ENCODE results near the gene ME1.
"Not testable (repeated sequence)": the region's sequence is repeated elsewhere in the genome, so short reads cannot be mapped to it uniquely, and the experiment has no call there.

ME1 gene

DNA sequence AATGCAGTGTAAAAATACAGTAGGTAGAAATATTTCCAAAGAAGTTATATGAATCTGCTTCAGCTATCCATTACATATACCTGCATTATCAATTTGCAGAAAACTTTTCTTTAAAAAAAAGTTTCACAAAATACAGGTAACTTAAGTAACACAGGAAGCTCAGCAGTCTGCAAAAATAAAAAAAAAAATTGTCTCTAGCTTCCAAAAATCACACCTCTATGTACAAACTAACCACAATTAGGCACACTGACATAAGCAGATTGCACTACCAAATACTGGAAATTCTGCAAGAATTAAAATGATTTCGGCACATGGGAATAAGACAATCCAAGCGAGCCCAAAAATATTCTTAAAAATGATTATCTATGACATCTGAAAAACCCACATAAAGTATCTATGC, 41.2 kb downstream of the ME1 start:
- no peak for ATAC-seq
- Mint-ChIP-seq H3K27ac (no peak overlapping the region), H3K4me1 (no peaks in the 10 kb centered on the region), H3K36me3 (no peaks in the 10 kb centered on the region), H3K9me3 (no peaks in the 10 kb centered on the region), H3K4me3 (no peak overlapping the region)
- no peak for DNase-seq (ENCODE audit: low spot score in 2 of 2)

DNA sequence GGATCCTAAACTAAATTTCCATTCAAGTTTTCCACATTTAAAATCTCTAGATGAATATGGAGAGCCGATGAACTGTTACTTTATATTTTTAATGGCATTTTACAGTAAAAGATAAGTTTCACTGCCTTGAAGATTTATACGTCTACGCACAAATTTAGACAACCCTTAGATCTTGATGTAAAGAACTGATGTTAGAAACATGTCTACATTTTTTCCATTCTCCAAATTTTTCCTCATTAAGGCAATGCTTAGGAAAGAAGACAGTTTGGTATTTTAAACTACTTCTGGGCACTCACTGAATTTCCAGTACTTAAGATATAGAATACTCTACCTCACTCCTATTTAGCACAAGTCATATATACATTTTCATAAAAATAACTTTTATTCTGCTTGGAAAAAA, 45.4 kb downstream of the ME1 start:
- DNase-seq (ENCODE audit: low spot score in 2 of 2) (no peak), ATAC-seq (no peak)
- H3K27ac Mint-ChIP-seq, result no peak overlapping the region
- no peaks in the 10 kb centered on the region for H3K4me1 Mint-ChIP-seq
- no peaks in the 10 kb centered on the region for H3K36me3 Mint-ChIP-seq
- H3K9me3 Mint-ChIP-seq, result no peaks in the 10 kb centered on the region
- no peak overlapping the region for H3K4me3 Mint-ChIP-seq

DNA sequence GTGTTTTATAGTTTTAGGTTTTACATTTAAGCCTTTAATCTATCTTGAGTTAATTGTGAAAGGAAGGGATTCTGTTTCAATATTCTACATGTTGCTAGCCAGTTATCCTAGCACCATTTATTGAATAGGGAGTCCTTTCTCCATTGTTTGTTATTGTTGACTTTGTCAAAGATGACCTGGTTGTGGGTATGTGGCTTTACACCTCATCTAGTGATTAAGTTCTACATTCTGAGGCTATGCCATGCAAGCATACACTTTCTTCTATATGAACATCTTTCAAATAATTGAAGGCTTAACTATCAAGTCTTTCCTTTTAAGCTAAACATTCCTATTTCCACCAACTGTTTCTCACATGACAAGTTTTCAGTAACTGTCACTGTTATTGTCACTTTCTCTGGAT, 46.1 kb downstream of the ME1 start:
- no peak for DNase-seq (ENCODE audit: low spot score in 2 of 2)
- Mint-ChIP-seq H3K4me3 (no peak overlapping the region), H3K36me3 (no peaks in the 10 kb centered on the region), H3K9me3 (no peaks in the 10 kb centered on the region), H3K4me1 (no peaks in the 10 kb centered on the region), H3K27ac (no peak overlapping the region)
- ATAC-seq, result peak; percentile 68

DNA sequence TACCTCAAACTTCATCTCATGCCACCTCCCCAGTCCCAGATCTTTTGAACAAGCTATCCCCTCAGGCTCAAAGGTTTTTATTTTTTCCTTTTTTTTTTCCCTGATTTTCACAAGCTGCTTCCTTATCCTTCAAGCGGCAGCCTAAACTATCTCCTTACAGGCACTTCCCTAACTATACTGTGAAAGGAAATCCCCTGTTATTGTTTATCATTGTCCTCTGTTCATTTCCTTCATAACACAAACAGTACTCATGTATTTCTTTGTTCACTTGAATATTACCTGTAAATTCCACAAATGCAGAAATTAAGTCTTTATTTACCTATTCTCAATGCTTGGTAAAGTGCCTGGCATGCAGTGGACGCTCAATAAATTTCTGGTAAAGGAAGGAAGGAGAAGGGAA, 48.9 kb downstream of the ME1 start:
- H3K9me3 Mint-ChIP-seq, result no peaks in the 10 kb centered on the region
- no peak overlapping the region for H3K27ac Mint-ChIP-seq
- ATAC-seq (no peak), DNase-seq (ENCODE audit: low spot score in 2 of 2) (no peak)
- no peak overlapping the region for H3K4me3 Mint-ChIP-seq
- H3K4me1 Mint-ChIP-seq, result no peaks in the 10 kb centered on the region
- no peaks in the 10 kb centered on the region for H3K36me3 Mint-ChIP-seq

DNA sequence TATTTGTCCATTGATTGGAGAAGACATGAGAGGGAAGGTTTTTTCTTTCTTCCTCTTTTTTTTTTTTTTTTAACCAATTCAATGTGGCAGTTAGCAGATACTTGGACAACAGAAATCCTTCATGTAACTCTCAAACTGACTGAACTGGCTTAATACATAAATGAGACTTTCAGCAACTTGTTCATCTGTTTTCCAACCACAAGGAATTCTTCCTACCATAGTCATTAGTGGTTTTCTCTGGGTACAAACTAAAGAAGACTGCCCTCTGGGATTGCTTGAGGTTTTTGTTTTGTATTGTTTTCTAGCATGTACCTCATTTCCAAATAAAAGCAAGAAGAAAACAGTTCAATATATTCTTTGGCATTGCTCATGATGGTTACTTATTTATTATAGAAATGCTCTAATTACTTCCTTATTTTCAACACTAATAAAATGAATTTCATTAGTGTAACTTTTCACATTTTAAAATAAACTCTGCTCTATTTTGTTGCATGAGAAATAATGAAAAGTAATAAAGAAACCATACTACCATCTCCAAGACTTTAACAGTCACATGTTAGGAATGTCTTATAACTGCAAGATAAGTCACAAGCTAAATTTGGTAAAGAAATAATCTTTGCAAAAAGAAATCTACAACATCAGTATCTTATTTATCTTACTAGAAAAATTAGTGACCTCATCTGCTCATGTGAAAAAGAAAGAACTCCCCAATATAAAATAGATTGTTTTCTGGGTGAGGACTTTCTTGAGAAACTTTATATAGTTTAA, 52.0 kb downstream of the ME1 start:
- no peak overlapping the region for H3K4me3 Mint-ChIP-seq
- DNase-seq (ENCODE audit: low spot score in 2 of 2), result no peak
- H3K36me3 Mint-ChIP-seq, result no peaks in the 10 kb centered on the region
- no peaks in the 10 kb centered on the region for H3K4me1 Mint-ChIP-seq
- no peak overlapping the region for H3K27ac Mint-ChIP-seq
- no peak for ATAC-seq
- no peaks in the 10 kb centered on the region for H3K9me3 Mint-ChIP-seq

DNA sequence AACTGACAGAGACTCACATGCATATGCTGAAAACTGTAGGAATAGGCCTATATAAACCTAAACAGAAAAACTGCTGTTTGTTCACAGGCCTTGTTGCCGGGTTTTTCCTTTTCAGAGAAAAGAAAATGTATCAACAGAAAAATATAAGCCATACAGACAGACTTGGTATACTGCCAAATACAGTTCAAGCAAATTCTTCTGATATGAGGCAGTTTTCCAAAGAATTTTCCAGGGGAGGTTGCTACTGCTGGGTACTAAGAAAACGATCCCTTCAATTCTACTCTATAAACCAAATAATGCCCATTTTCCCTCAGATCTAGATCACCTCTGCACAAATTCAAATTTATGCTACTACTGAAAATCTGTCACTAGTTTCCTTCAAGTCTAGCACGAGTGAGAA, 59.4 kb downstream of the ME1 start:
- Mint-ChIP-seq H3K4me1 (no peaks in the 10 kb centered on the region), H3K9me3 (no peaks in the 10 kb centered on the region), H3K36me3 (no peaks in the 10 kb centered on the region), H3K27ac (no peak overlapping the region), H3K4me3 (no peak overlapping the region)
- ATAC-seq, result no peak
- DNase-seq (ENCODE audit: low spot score in 2 of 2), result no peak

DNA sequence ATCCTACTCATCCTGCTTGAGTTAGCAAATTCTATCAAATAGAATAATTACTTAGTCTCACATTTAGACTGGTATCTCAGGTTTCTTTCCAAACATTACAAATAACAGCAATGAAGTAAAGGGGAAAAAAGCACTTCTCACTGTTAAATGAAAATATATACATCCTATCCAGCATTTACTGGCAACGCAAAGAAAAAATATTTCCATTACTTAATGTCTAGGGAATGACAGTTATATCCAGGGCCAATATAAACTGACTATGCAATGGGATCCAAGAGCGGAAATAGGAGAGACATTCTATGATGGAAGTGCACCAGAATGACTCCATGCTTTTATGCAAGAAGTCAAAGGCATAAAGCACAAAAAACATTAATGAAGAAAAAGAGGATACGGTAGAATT, 60.3 kb downstream of the ME1 start:
- no peak overlapping the region for H3K4me3 Mint-ChIP-seq
- no peaks in the 10 kb centered on the region for H3K9me3 Mint-ChIP-seq
- no peak for ATAC-seq
- no peaks in the 10 kb centered on the region for H3K4me1 Mint-ChIP-seq
- H3K36me3 Mint-ChIP-seq, result no peaks in the 10 kb centered on the region
- no peak for DNase-seq (ENCODE audit: low spot score in 2 of 2)
- H3K27ac Mint-ChIP-seq, result no peak overlapping the region

DNA sequence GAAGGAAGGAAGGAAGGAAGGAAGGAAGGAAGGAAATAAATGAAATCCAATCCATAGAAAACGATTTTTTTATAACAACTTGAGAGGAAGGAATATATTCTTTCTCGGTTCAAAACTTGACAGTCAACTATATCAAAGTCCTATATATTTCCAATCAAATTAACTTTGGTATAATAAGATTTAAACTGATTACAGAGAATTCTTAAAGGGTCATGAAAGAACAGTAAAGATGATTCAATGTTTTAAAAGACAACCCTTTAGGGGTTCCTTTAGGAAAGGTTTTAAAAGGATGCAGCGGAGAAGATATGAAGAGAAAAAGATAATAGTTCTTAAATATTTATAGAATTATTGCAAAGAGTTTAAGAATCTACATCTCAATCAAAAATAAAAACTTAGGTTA, 61.2 kb downstream of the ME1 start:
- Mint-ChIP-seq H3K36me3 (no peaks in the 10 kb centered on the region), H3K27ac (no peak overlapping the region), H3K4me3 (no peak overlapping the region), H3K4me1 (no peaks in the 10 kb centered on the region), H3K9me3 (no peaks in the 10 kb centered on the region)
- ATAC-seq, result no peak
- DNase-seq (ENCODE audit: low spot score in 2 of 2), result no peak

DNA sequence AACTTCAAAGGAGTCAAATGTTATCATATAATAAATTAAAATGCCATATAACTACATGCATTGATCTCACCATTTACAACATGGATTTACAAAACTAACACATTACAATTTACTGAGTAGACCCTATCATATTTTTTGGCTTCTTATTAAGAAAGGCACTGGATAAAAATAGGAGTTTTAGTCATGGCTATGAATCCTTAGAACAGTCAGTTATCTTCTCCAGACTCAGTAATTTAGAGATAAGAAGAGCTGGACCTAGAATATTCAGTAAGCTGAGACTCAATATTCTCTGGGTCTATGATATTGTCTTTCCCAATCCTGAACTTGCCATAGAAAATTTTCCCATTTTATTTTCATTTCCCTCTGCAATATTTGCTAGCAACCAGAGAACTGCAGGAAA, 62.3 kb downstream of the ME1 start:
- no peak overlapping the region for H3K27ac Mint-ChIP-seq
- H3K4me1 Mint-ChIP-seq, result no peaks in the 10 kb centered on the region
- no peak overlapping the region for H3K4me3 Mint-ChIP-seq
- no peaks in the 10 kb centered on the region for H3K9me3 Mint-ChIP-seq
- no peaks in the 10 kb centered on the region for H3K36me3 Mint-ChIP-seq
- ATAC-seq (no peak), DNase-seq (ENCODE audit: low spot score in 2 of 2) (no peak)

DNA sequence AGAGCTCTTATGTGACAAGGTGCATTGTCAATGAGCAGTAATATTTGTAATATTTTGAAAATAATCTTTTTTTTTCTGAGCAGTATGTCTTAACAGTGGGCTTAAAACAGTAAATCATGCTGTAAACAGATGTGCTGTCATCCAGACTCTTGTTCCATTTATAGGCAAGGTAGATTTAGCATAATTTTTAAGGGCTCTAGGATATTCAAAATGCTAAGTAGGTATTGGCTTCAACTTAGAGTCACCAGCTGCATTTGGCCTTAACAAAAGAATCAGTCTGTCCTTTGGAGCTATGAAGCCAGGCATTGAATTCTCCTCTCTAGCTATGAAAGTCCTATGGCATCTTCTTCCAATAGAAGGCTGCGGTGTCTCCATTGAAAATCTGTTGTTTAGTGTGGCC, 63.7 kb downstream of the ME1 start:
- no peaks in the 10 kb centered on the region for H3K9me3 Mint-ChIP-seq
- ATAC-seq (no peak), DNase-seq (ENCODE audit: low spot score in 2 of 2) (no peak)
- no peak overlapping the region for H3K27ac Mint-ChIP-seq
- no peak overlapping the region for H3K4me3 Mint-ChIP-seq
- no peaks in the 10 kb centered on the region for H3K36me3 Mint-ChIP-seq
- no peaks in the 10 kb centered on the region for H3K4me1 Mint-ChIP-seq

DNA sequence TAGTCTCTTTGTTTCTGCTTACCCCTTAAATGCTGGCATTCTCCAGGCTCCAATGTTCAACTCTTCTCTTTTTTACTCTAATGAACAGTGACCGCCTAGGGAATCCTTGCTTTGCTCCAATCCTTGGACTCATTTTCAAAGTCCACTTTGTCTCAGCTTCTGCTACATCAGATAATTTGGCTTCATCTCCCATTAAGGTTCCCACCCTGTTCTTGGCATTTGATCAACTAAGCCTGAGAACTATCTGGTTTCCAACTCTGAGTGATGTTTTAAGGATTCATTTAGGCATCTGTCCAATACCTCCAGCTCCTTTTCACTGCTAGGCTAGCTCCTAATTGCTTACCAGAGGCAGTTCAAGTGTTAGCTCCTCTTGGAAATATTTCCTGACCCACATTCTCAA, 64.9 kb downstream of the ME1 start:
- no peaks in the 10 kb centered on the region for H3K36me3 Mint-ChIP-seq
- no peak for ATAC-seq
- H3K27ac Mint-ChIP-seq, result no peak overlapping the region
- H3K4me3 Mint-ChIP-seq, result no peak overlapping the region
- H3K9me3 Mint-ChIP-seq, result no peaks in the 10 kb centered on the region
- no peaks in the 10 kb centered on the region for H3K4me1 Mint-ChIP-seq
- DNase-seq (ENCODE audit: low spot score in 2 of 2), result no peak

DNA sequence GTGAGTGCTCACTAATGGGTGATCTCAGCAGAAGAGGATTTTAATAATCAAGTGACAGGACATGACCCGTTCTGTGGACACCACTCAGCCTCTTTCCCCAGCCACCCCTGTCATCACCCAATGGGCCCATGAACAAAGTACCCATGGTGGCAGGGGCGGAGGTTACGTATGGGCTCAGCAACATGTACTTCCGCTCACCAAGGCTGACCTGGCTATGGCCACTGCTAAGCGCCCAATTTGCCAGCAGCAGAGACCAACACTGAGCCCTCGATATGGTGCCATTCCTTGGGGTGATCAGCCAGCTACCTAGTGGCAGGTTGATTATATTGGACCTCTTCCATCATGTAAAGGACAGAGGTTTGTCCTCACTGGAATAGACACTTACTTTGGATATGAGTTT, 68.5 kb downstream of the ME1 start:
- H3K36me3 Mint-ChIP-seq; H3K9me3 Mint-ChIP-seq; H3K4me1 Mint-ChIP-seq; H3K27ac Mint-ChIP-seq; H3K4me3 Mint-ChIP-seq; DNase-seq (ENCODE audit: low spot score in 2 of 2); ATAC-seq: not testable (repeated sequence)

DNA sequence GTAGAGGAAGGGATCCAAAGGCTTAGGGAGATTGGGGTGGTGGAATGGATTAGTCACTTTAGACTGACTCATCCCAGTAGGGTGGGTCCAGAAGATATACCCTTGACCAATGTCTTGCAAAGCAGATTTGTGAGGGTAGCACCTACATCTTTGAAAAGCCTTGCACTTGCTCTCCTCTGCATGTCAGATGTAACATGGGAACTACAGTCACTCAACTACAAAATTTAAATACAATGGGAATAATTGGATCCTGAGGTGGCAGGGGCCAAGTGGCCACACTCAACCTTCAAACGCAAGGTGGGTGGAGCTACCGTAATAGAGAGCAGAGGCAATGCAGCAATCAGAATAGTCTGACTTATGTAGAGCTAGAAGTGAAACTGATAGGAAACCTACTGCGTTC, 71.2 kb downstream of the ME1 start:
- Mint-ChIP-seq H3K36me3 (no peaks in the 10 kb centered on the region), H3K4me3 (no peak overlapping the region), H3K9me3 (peaks cover 8% of the 10 kb centered on the region), H3K4me1 (no peaks in the 10 kb centered on the region), H3K27ac (no peak overlapping the region)
- DNase-seq (ENCODE audit: low spot score in 2 of 2) (no peak), ATAC-seq (no peak)

DNA sequence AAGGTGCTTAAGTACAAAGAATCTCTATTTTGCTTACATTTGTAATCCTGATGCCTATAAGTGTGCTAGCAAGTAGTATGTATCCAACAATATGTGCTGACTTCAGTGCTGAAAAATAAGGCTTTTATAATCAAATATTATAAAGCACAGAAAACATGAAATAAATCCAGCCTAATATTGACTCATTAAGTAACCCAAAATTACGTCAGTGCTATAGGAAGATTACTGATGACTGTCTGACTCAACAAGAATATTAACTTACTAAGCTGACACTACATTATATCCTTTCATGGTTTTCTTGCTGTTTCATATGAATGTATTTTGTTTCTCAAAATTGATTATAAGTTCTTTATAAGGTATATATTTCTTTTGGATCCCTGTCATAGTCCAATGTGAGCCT, 76.1 kb downstream of the ME1 start:
- no peaks in the 10 kb centered on the region for H3K36me3 Mint-ChIP-seq
- ATAC-seq (no peak), DNase-seq (ENCODE audit: low spot score in 2 of 2) (no peak)
- no peak overlapping the region for H3K4me3 Mint-ChIP-seq
- H3K9me3 Mint-ChIP-seq, result peaks cover 7% of the 10 kb centered on the region
- no peak overlapping the region for H3K27ac Mint-ChIP-seq
- H3K4me1 Mint-ChIP-seq, result peaks cover 8% of the 10 kb centered on the region

DNA sequence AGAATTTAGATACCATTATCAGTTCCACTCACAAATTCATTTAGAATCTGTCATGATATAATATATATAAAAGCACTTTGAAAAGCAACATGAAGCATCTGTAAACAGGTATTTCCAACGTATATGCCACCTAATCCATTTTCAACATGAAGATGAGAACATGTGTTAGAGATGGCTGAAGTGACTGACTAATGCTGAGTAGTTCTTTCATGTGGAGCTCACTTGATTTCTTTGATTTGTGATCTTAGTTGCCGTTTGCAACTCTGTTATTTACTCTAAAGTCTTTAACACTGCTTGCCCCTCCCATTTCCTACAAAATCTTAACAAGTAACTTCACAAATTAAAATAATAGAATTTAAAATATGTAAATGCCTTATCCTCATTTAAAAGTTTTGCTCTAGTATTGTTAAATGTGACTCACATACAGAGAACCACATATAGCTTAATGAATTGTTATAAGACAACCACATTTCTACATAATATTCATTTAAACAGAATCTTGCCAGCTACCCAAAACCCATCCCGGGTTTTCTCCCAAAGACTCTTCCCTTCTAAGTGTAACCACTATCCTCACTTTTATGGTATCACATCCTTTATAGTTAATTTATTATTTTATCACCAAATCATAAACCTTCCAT, 78.3 kb downstream of the ME1 start:
- ATAC-seq (no peak), DNase-seq (ENCODE audit: low spot score in 2 of 2) (no peak)
- Mint-ChIP-seq H3K4me3 (no peak overlapping the region), H3K36me3 (no peaks in the 10 kb centered on the region), H3K9me3 (no peaks in the 10 kb centered on the region), H3K27ac (no peak overlapping the region), H3K4me1 (peaks cover 8% of the 10 kb centered on the region)

DNA sequence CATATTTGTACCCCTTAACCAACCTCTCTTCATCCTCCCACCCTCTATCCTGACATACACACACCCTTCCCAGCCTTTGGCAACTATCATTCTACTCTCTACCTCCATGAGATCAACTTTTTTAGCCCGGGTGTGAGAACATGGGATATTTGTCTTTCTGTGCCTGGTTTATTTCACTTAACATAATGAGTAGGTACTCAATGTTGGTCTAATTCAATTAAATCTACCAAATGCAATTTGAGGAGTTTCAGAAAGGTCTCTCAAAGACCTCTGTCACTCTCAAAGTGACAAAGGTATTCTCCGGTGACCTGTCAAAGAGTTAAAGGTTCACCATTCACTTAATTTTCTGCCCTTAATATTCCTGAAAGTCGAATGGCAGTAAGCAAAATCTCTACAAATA, 87.7 kb downstream of the ME1 start:
- ATAC-seq (no peak), DNase-seq (ENCODE audit: low spot score in 2 of 2) (no peak)
- Mint-ChIP-seq H3K36me3 (peaks cover 10% of the 10 kb centered on the region), H3K4me1 (no peaks in the 10 kb centered on the region), H3K27ac (no peak overlapping the region), H3K9me3 (no peaks in the 10 kb centered on the region), H3K4me3 (no peak overlapping the region)

All from stimulated activated effector memory CD8-positive, alpha-beta T cell treated with anti-CD3 and anti-CD28 coated beads, Interleukin-12 subunit alpha, Interleukin-12 subunit beta, amount 100 ng/mL, for 72 hours (primary cell).